Smooth muscle cell of the pulmonary artery (primary cell): ENCODE data around the gene SURF6. TPM values are rescaled to one million over a fixed set of nuclear protein-coding genes. Genes with fewer than 3 reads are reported as not detected.

Experiments used
- total RNA-seq: library from RNA; depleted of rRNA; stranded (reverse); fragments of >200 nt; gene quantifications from 2 replicates; pipeline ENCODE4 v1.2.3, GENCODE V29; 2014

SURF6 gene
- 9.2 and 12.0 TPM in 2 replicates for total RNA-seq

GRCh38 chr9:133335924-133336811 is at the start of gene SURF6:
SURF6 (minus strand) TSS chr9:133336188; CDS start chr9:133336132, 56 bp downstream.

GRCh38 chr9:133375724-133376654 is 40.0 kb upstream of the SURF6 start, which contains the start of the genes STKLD1 and SURF4:
STKLD1 (plus strand) TSS chr9:133376366; CDS start chr9:133376474, 108 bp downstream.
SURF4 (minus strand) TSS chr9:133376060; CDS start chr9:133375969, 91 bp downstream.

GRCh38 chr9:133356391-133357091 is 20.6 kb upstream of the SURF6 start, which contains the start of the genes SURF1 and SURF2:
SURF1 (minus strand) TSS chr9:133356487; CDS start chr9:133356453, 34 bp downstream.
SURF2 (plus strand) TSS chr9:133356550; CDS start chr9:133356593, 43 bp downstream.

GRCh38 chr9:133347985-133348717 is 12.2 kb upstream of the SURF6 start, which contains the start of the genes MED22 and RPL7A:
MED22 (minus strand) TSS chr9:133348131; CDS start chr9:133346662, 1,469 bp downstream.
RPL7A (plus strand) TSS chr9:133348218; CDS start chr9:133348244, 26 bp downstream.

Other genes with a start within 250 kb of the SURF6 start
- gene RALGDS, start 214.9 kb downstream of the SURF6 start, total RNA-seq = 21.4 and 36.1 TPM in 2 replicates
- 3.8 and 5.7 TPM in 2 replicates for gene GBGT1, start 172.3 kb downstream of the SURF6 start, total RNA-seq
- not detected in 2 replicates for gene OBP2B, start 126.9 kb downstream of the SURF6 start, total RNA-seq
- gene ABO, start 61.0 kb downstream of the SURF6 start, total RNA-seq = not detected in 2 replicates
- 18.7 and 25.5 TPM in 2 replicates for gene MED22, start 11.9 kb upstream of the SURF6 start, total RNA-seq
- 1,310 and 1,378 TPM in 2 replicates for gene RPL7A, start 12.0 kb upstream of the SURF6 start, total RNA-seq
- gene SURF1, start 20.3 kb upstream of the SURF6 start, total RNA-seq = 21.1 and 21.4 TPM in 2 replicates
- gene SURF2, start 20.4 kb upstream of the SURF6 start, total RNA-seq = 9.6 and 11.1 TPM in 2 replicates
- 465 and 567 TPM in 2 replicates for gene SURF4, start 39.9 kb upstream of the SURF6 start, total RNA-seq
- 0.20 and 0.33 TPM in 2 replicates for gene STKLD1, start 40.2 kb upstream of the SURF6 start, total RNA-seq
- gene REXO4, start 81.8 kb upstream of the SURF6 start, total RNA-seq = 14.6 and 17.3 TPM in 2 replicates
- 4.1 and 6.1 TPM in 2 replicates for gene ADAMTS13, start 86.2 kb upstream of the SURF6 start, total RNA-seq
- 10.9 and 13.7 TPM in 2 replicates for gene CACFD1, start 123.8 kb upstream of the SURF6 start, total RNA-seq
- 12.5 and 19.7 TPM in 2 replicates for gene SLC2A6, start 142.9 kb upstream of the SURF6 start, total RNA-seq
- not detected in 2 replicates for gene MYMK, start 188.8 kb upstream of the SURF6 start, total RNA-seq
- 2.0 and 10.6 TPM in 2 replicates for gene ADAMTSL2, start 198.5 kb upstream of the SURF6 start, total RNA-seq